ENCODE measurements around the gene RRN3.
A peak's percentile ranks its signal among the peaks of the same experiment; 100 is the strongest.
"Not testable (repeated sequence)": the region's sequence is repeated elsewhere in the genome, so short reads cannot be mapped to it uniquely, and the experiment has no call there.

Gene RRN3

GRCh38 chr16:15093955-15094827 is at the start of gene RRN3:
Gene RRN3, minus strand, starts transcription at chr16:15094272. Its CDS starts 39 bp downstream, at chr16:15094233.
- peak; percentile 84 to 86 for DNase-seq

GRCh38 chr16:15143601-15144091 is 49.6 kb upstream of the RRN3 start:
- not testable (repeated sequence) for DNase-seq

- not testable (repeated sequence) for DNase-seq
Measured at GRCh38 chr16:15142891-15143600, 49.0 kb upstream of the RRN3 start.

GRCh38 chr16:15142107-15142890 is 48.2 kb upstream of the RRN3 start:
- DNase-seq = not testable (repeated sequence)

GRCh38 chr16:15141586-15141985 is 47.5 kb upstream of the RRN3 start:
- no peak for DNase-seq

- DNase-seq = not testable (repeated sequence)
Measured at GRCh38 chr16:15140444-15141365, 46.6 kb upstream of the RRN3 start.

- not testable (repeated sequence) for DNase-seq
Measured at GRCh38 chr16:15137514-15137913, 43.4 kb upstream of the RRN3 start.

GRCh38 chr16:15135483-15136360 is 41.6 kb upstream of the RRN3 start:
- not testable (repeated sequence) for DNase-seq

GRCh38 chr16:15134752-15135482 is 40.8 kb upstream of the RRN3 start:
- DNase-seq = not testable (repeated sequence)

- not testable (repeated sequence) for DNase-seq
Measured at GRCh38 chr16:15133554-15133953, 39.5 kb upstream of the RRN3 start.

GRCh38 chr16:15132719-15133428 is 38.8 kb upstream of the RRN3 start:
- DNase-seq = not testable (repeated sequence)

- DNase-seq = not testable (repeated sequence)
Measured at GRCh38 chr16:15130943-15131700, 37.0 kb upstream of the RRN3 start.

- not testable (repeated sequence) for DNase-seq
Measured at GRCh38 chr16:15130256-15130932, 36.3 kb upstream of the RRN3 start.

GRCh38 chr16:15127641-15128425 is 33.8 kb upstream of the RRN3 start:
- not testable (repeated sequence) for DNase-seq

GRCh38 chr16:15100372-15100987 is 6.4 kb upstream of the RRN3 start:
- not testable (repeated sequence) for DNase-seq

GRCh38 chr16:15099366-15099909 is 5.4 kb upstream of the RRN3 start:
- DNase-seq = not testable (repeated sequence)

Measured in inflammatory macrophage treated with lipopolysaccharide for 1 hour (primary cell).